Measurements from ENCODE around the gene IFIH1.

Gene IFIH1

DNA sequence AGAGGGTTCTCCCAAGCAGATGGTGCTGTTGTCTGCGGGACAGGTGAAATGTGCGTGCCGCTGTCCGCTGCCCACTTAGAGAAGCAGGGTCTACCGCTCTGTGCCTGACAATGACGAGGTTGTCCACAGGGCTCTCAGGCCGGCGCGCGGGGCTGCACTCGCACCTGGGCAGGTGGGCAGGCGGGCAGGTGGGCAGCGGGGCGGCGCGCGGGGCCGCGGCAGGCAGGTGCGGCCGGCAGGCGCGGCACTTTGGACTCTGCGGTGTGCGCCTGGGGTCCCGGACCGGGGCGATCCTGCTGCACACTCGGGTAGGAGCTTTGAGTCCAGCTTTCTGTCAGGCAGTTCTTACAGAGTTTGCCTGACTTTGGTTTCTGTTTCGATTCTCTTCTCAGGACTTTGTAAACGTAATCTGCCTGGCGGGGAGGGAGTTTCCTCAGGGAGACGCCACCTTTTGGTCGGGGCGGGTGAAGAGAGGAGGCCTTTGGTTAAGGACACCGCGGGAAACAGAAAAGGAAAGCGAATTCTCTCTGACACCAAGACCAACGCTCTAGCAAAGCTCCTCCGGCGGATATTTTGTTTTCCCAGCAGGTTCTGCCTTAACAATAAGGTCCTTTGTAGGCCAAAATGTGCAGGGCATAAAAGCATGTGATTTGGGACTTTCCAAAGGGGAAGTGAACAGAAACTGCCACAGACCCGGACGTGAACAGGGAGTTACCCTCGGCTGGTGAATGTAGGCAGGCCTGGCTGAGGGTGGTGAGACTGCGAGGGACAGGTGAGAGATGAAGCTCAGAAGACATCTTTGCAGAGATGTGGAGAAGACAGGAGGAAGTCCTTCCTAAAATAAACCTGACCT, at the start of gene IFIH1:
IFIH1 (minus strand) TSS at position 357 of the 853 bp plus-strand sequence. CDS start 377 bp downstream, outside the sequence.
- peak; percentile 59 to 69 for DNase-seq (ENCODE audit: low read depth in 2 of 2)

DNA sequence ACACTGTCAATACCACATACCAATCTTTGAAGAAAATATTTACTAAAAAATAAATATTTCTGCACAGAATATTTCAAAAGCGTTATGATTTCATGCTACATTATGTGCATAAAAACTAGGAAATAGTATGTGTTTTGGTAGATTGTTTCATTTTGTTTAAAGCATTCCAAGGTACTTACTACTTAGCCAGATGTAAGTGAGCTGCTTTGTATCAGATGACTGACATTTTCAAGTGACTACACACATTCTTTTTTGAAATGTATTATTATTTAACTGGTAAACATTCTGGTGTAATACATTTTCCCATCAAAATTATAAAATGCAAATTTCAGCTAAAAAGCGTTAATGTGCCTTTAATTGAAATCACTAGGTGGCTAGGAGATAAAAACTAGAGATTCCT, 46.9 kb upstream of the IFIH1 start:
- no peak for DNase-seq (ENCODE audit: low read depth in 2 of 2)

- DNase-seq (ENCODE audit: low read depth in 2 of 2): no peak
Measured at GRCh38 chr2:162344617-162344950, 26.1 kb upstream of the IFIH1 start.

DNA sequence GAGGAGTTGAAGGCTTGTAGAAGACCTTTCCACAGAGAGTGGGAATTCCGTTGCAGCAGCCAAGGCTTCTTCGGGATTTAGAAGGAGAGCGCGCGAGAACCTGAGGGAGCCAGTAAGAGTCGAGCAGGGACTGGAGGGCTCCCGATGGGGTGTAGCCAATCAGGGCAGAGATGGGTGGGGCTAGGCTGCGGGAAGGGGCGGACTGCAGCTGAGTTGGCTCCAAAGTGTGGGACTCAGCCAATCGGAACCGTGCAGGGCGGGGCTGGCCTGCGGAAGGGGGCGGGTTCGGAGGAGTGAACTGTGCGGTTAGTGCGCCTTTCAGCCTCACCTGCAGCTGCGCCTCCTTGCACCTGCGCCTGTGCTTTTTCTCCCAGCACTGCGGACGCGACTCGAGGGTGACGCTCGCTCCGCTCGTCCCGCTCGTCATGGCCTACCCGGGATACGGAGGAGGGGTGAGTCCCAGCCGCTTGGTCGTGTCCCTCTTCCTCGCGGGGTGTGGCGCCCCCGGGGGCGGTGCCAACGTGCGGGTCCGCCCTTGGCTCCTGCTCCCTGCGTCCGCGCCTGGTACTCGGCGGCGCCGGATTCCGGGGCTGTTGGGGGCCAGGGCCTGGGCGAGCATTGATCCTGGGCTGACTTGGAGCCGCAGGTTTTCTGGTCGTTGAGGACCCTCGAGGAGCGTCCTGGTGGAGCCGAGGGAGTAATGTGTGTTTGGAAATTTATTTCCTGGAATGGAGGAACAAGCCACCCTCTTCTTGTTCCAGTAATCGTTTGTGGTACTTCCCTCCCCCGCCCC, 25.5 kb upstream of the IFIH1 start, which contains the start of gene GCA:
GCA (plus strand) TSS at position 309 of the 793 bp plus-strand sequence; CDS start at position 426, 117 bp downstream.
- peak; percentile 94 to 97 for DNase-seq (ENCODE audit: low read depth in 2 of 2)

GRCh38 chr2:162343492-162343823, 25.0 kb upstream of the IFIH1 start:
- DNase-seq (ENCODE audit: low read depth in 2 of 2): no peak

DNA sequence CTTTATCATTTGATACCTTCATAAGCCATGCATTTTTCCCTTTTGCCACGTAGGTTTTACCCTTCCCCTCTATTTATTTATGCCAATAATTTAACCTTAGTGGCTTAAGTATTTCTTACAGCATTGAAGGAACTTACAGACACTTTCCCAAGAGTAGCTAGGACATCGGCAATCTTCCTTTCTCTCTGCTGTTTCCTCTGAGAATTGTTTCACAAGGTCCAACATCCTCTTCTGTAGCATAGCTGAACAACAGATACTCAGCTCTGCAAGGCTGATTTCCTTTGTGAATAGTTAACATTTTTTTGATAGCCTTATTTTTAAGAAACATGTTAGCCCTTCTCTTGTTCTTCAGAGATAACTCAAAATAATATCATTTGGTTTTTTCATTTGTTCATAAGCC, 24.4 kb upstream of the IFIH1 start:
- DNase-seq (ENCODE audit: low read depth in 2 of 2): no peak

GRCh38 chr2:162342321-162342720, 23.8 kb upstream of the IFIH1 start:
- DNase-seq (ENCODE audit: low read depth in 2 of 2): no peak

GRCh38 chr2:162340822-162341221, 22.3 kb upstream of the IFIH1 start:
- no peak for DNase-seq (ENCODE audit: low read depth in 2 of 2)

- no peak for DNase-seq (ENCODE audit: low read depth in 2 of 2)
Measured at GRCh38 chr2:162337868-162338267, 19.4 kb upstream of the IFIH1 start.

DNA sequence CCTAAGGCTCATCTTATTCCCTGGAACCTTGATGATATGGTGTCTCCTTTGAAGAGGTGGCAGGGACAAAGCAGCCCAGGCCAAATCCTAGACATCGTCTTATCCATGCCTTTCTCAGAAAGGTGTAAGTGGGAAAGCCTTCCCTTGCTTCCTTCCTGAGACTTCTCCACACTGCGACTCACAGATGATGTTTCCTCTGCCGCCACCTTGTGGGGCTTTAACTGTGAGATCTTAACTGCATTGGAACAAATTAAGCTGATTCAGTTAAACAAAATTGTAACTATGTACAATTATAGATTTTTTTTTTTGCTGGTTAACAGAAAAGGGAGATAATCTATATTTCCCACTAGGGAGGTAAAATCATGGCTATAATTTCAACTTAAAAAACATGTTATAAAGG, 15.5 kb upstream of the IFIH1 start:
- no peak for DNase-seq (ENCODE audit: low read depth in 2 of 2)

- DNase-seq (ENCODE audit: low read depth in 2 of 2): no peak
Measured at GRCh38 chr2:162330881-162331280, 12.4 kb upstream of the IFIH1 start.

GRCh38 chr2:162328424-162329157, 10.1 kb upstream of the IFIH1 start:
- DNase-seq (ENCODE audit: low read depth in 2 of 2): no peak

GRCh38 chr2:162327806-162328205, 9.3 kb upstream of the IFIH1 start:
- no peak for DNase-seq (ENCODE audit: low read depth in 2 of 2)

DNA sequence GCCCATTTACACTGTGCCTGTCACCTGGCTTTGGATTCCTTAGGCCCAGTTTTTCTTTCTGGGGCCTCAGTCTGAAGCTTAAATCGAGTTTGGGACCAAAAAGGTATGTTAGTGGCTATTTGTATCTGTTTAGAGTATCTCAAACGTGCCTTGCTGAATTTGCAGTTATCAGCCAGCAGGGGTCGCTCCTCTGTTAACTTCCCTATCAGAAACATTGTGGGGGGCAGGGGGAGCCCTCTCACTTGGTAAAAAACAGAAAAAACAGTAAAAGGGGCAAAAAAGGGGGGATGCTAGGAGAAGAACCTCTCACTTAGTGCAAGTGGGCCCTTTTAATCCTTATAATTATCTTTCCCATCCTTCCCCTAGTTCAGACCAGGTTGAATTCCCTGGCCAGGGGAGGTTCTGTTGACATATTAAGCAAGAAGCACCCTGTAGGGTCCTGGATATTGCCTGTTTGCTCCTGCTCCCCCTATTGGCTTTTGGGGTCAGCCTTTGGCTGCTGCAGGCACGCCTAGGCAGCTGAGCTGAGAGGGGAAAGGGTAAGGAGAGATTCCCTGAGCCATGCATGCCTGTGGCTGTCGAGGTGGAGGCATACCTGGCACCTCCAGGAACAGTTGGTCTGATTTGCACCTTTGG, 8.8 kb upstream of the IFIH1 start:
- no peak for DNase-seq (ENCODE audit: low read depth in 2 of 2)

- DNase-seq (ENCODE audit: low read depth in 2 of 2): no peak
Measured at GRCh38 chr2:162324953-162325352, 6.5 kb upstream of the IFIH1 start.

- no peak for DNase-seq (ENCODE audit: low read depth in 2 of 2)
Measured at GRCh38 chr2:162320864-162321517, 2.5 kb upstream of the IFIH1 start.

GRCh38 chr2:162317861-162318327, 590 bp downstream of the IFIH1 start:
- DNase-seq (ENCODE audit: low read depth in 2 of 2): peak in 1 of 2 donors; percentile 12

DNA sequence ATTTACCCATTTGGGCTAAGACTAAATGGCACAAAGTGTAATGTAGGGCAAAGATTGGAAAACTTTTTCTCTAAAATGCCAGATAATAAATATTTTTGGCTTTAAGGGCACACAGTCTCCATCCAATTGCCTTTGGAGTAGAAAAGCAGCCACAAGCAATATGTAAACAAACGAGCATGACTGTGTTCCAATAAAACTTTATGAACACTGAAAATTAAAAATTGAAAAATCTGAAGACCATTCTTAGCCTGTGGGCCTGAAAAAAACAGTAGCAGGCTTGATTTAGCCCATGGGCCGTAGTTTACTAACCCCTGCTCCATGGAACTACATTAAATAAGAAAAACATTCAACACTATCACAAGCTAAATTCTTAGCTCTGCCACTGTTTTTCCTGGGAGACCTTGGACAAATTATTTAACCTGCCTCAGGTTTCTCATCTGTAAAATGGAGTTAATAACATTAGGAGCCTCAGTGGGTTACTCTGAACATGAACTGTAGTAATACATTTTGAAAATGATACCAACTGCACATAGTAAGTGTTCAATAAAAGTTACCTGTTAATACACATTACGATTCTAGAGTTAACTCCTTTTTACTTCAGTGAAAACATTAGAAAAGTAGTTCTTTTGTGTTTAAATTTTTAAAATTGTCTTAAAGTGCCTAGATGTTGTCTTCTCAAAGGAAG, 1.3 kb downstream of the IFIH1 start:
- no peak for DNase-seq (ENCODE audit: low read depth in 2 of 2)

DNA sequence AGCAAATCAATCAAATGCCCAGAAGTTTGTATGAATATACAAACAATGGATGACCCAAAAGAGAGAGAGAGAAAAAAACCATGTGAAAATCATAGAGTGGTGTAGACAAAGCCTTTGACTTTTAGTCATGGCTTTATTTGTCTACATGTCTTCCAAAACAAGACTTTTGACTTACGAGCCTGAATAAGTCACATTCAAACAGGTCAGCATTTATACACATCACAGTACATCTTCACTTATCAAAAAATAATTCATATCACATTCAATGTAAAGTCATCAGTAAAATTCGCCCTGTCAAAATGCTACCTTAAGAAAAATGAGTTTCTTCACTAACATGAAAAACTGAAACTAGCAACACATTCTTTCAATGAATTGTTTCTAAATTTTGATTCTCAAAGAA, 1.9 kb downstream of the IFIH1 start:
- no peak for DNase-seq (ENCODE audit: low read depth in 2 of 2)

- DNase-seq (ENCODE audit: low read depth in 2 of 2): no peak
Measured at GRCh38 chr2:162315938-162316337, 2.5 kb downstream of the IFIH1 start.

DNA sequence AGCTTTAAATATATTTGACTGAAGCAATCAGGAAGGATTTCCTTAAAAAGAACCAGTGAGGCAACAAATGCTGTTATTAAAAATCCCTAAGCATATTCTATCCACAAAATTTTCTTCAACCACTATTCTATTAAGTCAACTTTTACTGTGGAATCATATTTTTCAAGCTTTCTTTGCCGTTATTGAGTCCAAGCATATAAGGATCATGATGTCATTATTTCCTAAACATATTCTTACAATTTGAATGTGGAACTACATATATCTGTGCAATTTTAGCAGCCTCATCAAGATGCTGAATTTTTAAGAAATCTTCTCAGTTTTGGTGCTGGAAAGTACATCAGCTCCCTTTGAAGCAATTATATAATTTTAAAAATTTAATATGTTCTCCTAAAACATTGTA, 5.6 kb downstream of the IFIH1 start:
- no peak for DNase-seq (ENCODE audit: low read depth in 2 of 2)
